ENCODE data around the gene MCRIP2.
A peak's percentile ranks its signal among the peaks of the same experiment; 100 is the strongest.

MCRIP2 gene

DNA sequence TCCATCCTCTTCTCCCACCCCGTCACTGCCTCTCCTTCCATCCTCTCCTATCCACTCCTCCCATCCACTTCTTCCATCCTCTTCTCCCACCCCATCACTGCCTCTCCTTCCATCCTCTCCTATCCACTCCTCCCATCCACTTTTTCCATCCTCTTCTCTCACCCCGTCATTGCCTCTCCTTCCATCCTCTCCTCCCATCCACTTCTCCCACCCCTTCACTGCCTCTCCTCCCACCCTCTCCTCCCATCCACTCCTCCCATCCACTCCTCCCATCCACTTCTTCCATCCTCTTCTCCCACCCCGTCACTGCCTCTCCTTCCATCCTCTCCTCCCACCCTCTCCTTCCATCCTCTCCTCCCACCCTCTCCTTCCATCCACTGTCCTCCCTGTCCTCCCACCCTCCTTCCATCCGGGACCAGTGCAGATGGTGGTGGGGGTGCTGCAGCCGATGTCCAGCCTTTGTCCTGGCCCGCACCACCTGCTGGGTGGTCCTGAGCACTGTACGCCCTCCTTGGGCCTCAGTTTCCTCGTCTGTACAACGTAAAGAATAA lies 9.7 kb upstream of the MCRIP2 start:
- DNase-seq (ENCODE audit: low read depth), result no peak

DNA sequence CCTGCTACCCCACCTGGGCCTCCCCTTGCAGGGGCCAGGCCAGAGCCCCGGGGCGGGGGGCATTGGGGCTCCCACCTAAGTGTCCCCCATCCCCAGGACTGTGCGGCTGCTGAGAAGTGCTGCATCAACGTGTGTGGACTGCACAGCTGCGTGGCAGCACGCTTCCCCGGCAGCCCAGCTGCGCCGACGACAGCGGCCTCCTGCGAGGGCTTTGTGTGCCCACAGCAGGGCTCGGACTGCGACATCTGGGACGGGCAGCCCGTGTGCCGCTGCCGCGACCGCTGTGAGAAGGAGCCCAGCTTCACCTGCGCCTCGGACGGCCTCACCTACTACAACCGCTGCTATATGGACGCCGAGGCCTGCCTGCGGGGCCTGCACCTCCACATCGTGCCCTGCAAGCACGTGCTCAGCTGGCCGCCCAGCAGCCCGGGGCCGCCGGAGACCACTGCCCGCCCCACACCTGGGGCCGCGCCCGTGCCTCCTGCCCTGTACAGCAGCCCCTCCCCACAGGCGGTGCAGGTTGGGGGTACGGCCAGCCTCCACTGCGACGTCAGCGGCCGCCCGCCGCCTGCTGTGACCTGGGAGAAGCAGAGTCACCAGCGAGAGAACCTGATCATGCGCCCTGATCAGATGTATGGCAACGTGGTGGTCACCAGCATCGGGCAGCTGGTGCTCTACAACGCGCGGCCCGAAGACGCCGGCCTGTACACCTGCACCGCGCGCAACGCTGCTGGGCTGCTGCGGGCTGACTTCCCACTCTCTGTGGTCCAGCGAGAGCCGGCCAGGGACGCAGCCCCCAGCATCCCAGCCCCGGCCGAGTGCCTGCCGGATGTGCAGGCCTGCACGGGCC lies 8.9 kb upstream of the MCRIP2 start:
- no peak for DNase-seq (ENCODE audit: low read depth)

DNA sequence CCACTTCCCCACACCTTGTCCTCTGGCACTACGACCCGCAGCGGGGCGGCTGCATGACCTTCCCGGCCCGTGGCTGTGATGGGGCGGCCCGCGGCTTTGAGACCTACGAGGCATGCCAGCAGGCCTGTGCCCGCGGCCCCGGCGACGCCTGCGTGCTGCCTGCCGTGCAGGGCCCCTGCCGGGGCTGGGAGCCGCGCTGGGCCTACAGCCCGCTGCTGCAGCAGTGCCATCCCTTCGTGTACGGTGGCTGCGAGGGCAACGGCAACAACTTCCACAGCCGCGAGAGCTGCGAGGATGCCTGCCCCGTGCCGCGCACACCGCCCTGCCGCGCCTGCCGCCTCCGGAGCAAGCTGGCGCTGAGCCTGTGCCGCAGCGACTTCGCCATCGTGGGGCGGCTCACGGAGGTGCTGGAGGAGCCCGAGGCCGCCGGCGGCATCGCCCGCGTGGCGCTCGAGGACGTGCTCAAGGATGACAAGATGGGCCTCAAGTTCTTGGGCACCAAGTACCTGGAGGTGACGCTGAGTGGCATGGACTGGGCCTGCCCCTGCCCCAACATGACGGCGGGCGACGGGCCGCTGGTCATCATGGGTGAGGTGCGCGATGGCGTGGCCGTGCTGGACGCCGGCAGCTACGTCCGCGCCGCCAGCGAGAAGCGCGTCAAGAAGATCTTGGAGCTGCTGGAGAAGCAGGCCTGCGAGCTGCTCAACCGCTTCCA lies 8.1 kb upstream of the MCRIP2 start:
- no peak for DNase-seq (ENCODE audit: low read depth)

DNA sequence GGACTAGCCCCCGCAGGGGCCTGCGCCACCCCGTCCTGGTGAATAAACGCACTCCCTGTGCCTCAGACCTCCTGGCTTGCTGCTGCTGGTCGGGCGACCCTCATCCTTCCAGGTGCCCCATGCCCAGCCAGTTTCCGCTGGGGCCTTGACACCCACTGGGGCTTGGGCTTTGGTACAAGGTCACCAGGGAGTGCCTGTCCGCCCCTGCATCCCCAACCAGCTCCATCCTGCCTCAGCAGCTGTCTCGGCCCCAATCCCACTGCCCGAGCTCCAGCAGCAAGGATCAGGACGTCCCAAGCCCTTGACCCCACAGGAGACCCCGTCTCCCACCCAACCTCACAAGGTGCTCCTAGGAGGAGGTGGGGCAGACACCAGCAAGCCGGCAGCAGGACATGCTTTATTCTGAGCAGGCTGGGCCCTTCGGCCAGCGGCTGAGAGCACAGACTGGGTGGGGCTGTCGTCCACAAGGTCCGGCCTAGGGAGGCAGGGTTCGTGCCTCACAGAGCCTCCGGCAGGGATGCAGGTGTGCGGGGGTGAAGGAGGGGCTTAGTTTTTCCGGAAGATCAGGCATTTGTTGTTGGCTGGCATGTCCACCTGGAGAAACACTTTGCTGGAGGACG lies 7.5 kb upstream of the MCRIP2 start:
- no peak for DNase-seq (ENCODE audit: low read depth)

DNA sequence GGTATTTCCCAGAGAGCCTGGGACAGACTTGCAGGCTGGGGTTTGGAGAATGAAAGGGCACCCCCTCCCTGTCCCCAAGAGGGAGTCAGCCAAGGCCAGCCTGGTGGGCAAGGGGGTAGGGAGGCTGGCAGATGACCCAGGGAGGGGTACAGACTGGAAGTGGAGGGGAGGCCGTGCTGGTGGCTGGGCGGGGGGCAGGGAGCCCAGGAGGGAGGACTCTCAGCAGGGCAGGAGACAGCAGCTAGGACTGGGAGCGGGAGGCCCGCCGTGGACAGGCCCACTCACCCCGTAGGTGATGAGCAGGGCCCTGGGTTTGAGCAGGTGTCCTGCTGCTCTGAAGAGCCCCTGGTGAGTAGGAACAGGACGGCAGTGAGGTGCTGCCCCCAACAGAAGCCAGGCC lies 6.6 kb upstream of the MCRIP2 start:
- no peak for DNase-seq (ENCODE audit: low read depth)

GRCh38 chr16:635573-636205 lies 5.9 kb upstream of the MCRIP2 start:
- no peak for DNase-seq (ENCODE audit: low read depth)

DNA sequence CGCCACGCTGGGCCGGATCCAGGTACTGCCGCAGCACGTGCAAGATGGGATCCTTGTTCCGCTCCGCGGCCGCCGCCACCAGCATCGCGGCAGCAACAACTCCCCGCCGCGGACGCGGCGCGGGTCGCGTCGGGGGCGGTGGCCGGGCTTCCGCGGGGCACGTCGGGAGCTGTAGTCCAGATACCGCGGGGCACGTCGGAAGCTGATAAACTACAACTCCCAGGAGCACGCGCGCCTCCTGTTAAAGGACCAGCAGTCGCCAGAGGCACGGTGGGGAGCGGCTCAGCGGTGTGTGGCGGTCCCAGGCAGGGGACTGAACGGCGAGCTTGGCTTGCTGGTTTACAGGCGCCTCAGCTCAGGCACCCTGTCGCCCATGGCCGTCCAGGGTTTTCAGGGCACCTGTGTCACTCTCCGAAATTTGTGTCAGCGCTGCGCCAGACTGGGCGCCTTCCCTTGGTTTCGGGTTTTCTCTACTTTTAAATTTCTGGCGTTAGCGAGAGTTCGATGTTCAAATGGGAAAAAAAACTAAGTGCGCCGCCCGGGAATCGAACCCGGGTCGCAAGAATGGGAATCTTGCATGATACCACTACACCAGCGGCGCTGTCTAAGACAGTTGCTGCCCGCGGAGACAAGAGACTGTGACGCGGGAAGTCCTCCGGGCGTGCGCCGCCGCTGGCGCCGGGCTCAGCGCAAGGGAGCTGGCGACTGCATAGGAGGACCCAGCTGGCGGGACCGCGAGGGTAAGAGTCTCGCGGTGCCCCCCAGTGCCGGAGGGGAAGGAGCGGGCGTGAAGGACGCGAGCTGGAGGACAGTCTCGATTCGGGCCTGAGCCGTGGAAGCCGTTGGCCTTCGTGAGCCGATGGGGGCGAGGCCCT lies 5.2 kb upstream of the MCRIP2 start, which contains the start of gene METTL26:
Gene METTL26 (minus strand): TSS at position 100 of the 875 bp plus-strand sequence. CDS start 15 bp downstream, at position 85.
- DNase-seq (ENCODE audit: low read depth), result peak; percentile 70

- no peak for DNase-seq (ENCODE audit: low read depth)
Observed at GRCh38 chr16:637081-638018, 4.3 kb upstream of the MCRIP2 start.

DNA sequence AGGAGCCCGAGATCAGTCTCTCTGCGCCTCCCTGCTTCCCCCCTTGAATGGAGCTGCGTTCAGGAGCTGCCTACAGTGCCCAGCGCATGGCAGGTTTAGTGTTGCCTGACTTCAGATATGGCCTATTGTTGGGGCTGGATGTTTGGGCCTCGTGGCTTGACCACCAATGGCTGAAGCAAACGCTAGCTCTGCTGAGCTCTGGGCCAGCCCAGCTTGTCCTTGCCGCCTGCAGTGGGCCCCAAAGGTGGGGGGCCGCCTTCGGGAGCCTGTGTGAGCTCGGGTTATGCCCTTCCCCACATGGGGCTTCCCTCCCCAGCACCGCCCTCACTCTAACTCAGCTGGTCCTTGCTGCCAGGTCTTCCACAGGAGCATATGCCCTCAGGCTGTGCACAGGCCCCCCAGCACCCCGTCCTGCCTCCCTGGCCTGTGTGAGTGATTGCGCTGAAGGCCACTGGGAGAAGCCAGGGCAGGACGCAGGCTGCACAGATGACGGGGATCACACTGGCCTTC lies 3.5 kb upstream of the MCRIP2 start:
- no peak for DNase-seq (ENCODE audit: low read depth)

DNA sequence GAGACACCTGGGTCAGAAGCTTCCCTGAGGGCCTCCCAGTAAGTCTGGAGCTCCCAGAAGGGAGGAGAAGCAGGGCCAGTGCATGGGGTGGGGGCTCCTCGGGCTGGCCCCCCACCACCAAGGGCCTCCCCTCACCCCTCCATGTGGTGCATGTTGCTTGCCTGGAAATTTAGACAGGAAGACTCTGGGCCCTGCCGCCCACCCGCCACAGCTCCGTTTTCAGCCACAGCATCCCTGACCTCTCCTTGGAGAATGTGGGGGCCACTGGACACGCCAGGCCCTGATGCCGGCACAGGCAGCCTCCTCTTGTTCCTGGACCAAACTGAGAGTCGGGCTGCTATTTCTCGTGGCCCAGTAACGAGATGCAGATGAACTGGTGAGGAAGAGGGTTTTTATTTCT lies 2.8 kb upstream of the MCRIP2 start:
- no peak for DNase-seq (ENCODE audit: low read depth)

DNA sequence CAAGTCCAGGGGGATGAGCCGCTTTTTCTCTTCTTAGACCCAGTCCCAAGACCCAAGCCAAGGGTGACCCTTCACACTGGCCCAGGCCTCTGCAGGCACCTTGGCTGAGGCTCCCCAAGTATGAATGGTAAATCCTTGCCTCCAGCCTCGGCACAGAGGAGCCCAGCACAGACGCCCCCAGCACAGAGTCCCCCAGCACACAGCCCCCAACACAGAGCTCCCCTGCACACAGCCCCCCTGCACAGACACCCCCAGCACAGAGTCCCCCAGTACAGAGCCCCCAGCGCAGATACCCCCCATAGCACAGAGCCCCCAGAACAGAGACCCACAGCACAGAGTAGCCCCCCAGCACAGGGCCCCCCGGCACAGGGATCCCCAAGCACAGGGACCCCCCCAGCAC lies 1.0 kb upstream of the MCRIP2 start:
- no peak for DNase-seq (ENCODE audit: low read depth)

DNA sequence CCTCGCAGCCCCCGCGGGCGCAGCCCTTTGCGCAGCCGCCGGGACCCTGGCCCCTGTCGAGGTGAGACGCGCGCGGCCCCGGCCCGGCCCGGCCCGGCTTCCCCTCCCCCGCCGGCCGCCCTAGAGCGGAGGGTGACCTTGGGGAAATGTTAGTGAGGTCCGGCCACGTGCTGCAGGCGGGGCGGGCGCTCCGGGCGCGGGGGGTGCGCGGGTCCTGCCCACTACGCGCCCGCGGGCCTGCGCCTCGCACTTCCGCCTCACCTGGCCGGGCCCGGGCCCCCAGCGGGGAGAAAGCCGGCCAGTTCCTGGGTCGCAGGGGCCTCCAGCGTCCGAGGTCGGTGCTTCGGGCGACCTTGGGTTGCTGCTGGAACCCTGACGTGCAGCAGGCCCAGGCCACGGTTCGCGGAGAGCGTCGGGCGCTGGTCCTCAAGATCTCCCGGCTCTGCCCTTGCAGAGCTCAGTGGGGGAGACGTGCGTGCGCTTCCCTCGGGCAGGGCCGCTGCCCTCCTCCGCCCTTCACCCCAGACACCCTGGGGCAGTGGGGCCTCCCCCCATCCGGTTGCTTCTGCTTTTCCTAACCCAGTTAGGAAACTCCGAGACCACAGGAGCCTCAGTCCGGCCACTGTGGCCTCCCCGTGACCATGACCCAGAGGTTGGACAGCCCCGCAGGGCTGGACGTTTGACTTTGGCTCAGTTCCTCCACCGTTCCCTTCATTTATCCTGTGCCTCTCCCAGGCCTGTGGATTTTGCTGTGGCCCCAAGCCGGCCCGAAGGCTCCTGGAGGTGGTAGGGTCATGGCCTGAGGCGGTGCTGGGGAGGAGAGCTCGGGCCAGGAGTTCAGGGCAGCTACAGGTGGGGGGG lies 791 bp downstream of the MCRIP2 start:
- DNase-seq (ENCODE audit: low read depth), result no peak

- no peak for DNase-seq (ENCODE audit: low read depth)
Observed at GRCh38 chr16:643050-643368, 1.4 kb downstream of the MCRIP2 start.

DNA sequence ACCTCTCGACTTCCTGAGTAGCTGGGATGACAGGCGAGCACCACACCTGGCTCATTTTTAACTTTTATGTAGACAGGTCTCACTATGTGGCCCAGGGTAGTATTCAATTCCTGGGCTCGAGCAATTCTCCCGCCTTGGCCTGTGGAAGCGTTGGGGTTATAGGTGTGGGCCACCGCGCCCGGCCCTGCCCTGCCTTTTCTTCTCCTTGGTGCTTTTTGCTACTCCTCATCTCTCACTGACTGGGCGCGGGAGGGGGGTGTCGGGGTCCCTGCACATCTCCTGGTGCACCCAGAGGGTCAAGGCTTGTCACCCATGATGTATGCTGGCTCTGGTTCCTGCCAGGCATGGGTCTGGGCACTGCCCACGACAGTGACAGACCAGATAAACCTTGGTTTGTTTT lies 2.9 kb downstream of the MCRIP2 start:
- DNase-seq (ENCODE audit: low read depth), result no peak

- DNase-seq (ENCODE audit: low read depth), result no peak
Observed at GRCh38 chr16:645852-646678, 4.4 kb downstream of the MCRIP2 start.

- no peak for DNase-seq (ENCODE audit: low read depth)
Observed at GRCh38 chr16:646679-647172, 5.1 kb downstream of the MCRIP2 start.

DNA sequence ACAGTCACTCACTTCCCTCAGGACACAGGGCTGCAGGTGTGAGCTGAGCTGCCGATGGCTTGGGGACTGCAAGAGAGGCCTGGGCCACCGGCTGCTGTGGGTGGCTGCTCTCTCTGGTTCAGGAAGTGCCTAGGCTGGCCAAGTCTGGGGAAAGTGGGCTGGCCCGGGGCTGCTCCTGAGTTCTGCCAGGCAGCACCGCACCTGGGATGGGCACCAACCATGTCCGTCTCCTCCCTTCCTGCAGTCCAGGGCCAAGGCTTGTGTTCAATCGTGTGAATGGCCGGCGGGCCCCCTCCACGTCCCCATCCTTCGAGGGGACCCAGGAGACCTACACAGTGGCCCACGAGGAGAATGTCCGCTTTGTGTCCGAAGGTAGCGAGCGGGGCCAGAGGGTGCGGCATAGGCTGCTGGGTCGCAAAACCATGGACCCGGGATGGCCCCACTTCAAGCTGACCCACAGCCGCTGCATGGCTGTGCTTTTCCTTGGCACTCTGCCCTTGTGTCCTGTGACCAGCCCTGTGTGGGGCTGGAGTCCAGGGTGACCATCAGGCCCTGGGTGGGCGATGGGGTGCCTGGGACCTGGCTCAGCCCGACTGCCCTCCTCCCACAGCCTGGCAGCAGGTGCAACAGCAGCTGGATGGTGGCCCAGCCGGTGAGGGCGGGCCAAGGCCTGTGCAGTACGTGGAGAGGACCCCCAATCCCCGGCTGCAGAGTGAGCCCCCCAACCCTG lies 5.7 kb downstream of the MCRIP2 start:
- no peak for DNase-seq (ENCODE audit: low read depth)
